ENCODE measurements around the gene DHX8. TPM values are rescaled to one million over a fixed set of nuclear protein-coding genes. Genes with fewer than 3 reads are reported as not detected.

The DHX8 gene
- total RNA-seq (52.1 and 65.6 TPM in 2 replicates), polyA plus RNA-seq (32.7 and 34.9 TPM in 2 replicates), polyA minus RNA-seq (74.9 and 79.9 TPM in 2 replicates), Bru-seq, nascent RNA (percentile 72 among the genes with signal in this experiment), BruChase-seq, experiment 1, labeled RNA remaining after a 6-hour chase (percentile 84 among the genes with signal in this experiment), BruChase-seq, experiment 2, labeled RNA remaining after a 2-hour chase (percentile 77 among the genes with signal in this experiment)
- 32.9 and 36.9 TPM in 2 replicates for polyA plus RNA-seq (2011; cell fraction: cytosol; rRNA removed)
- 65.5 and 65.7 TPM in 2 replicates for polyA plus RNA-seq (2011; cell fraction: nucleus; rRNA removed)
- 36.1 and 40.4 TPM in 2 replicates for polyA plus RNA-seq (2012)
- 32.6 TPM for polyA minus RNA-seq (2011; cell fraction: cytosol; rRNA and poly(A)+ RNA removed)
- polyA minus RNA-seq (2011; cell fraction: nucleus; rRNA and poly(A)+ RNA removed) = 27.4 and 39.6 TPM in 2 replicates
- long read RNA-seq, full-length matches to known transcripts = 17 of 43 reads
- long read RNA-seq, partial matches to known transcripts = 14 of 43 reads
- long read RNA-seq, other reads (novel, unspliced or antisense) = 12 of 43 reads

- DNase-seq (ENCODE audit: low read depth, low spot score) (peak; percentile 99), FAIRE-seq (peak; percentile 99)
- Histone ChIP-seq H3K4me1 (ENCODE audit: control insufficient read depth, extremely low read depth, insufficient read depth, low read length) (peaks cover 11% of the 10 kb centered on the region), H3K36me3 (ENCODE audit: control insufficient read depth in 2 of 2, extremely low read depth in 1 of 2, insufficient read depth in 2 of 2, low read length in 2 of 2) (no peaks in the 10 kb centered on the region), H2AFZ (ENCODE audit: low read depth, low read length) (peak within 1 kb of the TSS; percentile 95), H3K9me1 (replicated peaks; ENCODE audit: control insufficient read depth, extremely low read depth, insufficient read depth, low read length) (no peaks in the 10 kb centered on the region), H4K20me1 (replicated peaks; ENCODE audit: control insufficient read depth, extremely low read depth, insufficient read depth, low read length) (no peaks in the 10 kb centered on the region), H3K9me3 (replicated peaks; ENCODE audit: control insufficient read depth, insufficient read depth, low read length) (no peaks in the 10 kb centered on the region), H3K4me2 (ENCODE audit: insufficient read depth, low read length) (peak within 1 kb of the TSS; percentile 60), H3K4me3 (replicated peaks in 1 of 3; ENCODE audit: insufficient read depth in 1 of 3, low read depth in 1 of 3, low read length in 3 of 3) (peak within 1 kb of the TSS; percentile 53 to 89 (median 83)), H3K79me2 (ENCODE audit: control insufficient read depth, insufficient read depth, low read length) (peaks cover 42% of the 10 kb centered on the region), H3K9ac (replicated peaks; ENCODE audit: extremely low read depth, insufficient read depth, low read length) (peak within 1 kb of the TSS; percentile 85), H3K27me3 (ENCODE audit: control insufficient read depth in 2 of 2, insufficient read depth in 2 of 2, low read length in 2 of 2) (no peaks in the 10 kb centered on the region), H3K27ac (ENCODE audit: insufficient read depth, low read depth, low read length) (peak within 1 kb of the TSS; percentile 42)
- intact Hi-C loops (cut with micrococcal nuclease) = loop anchor here (1.0 to 2.0 kb wide), 5 partner anchors 86 to 123 kb away; partner anchors contain the start of gene ARL4D
- POLR2A ChIA-PET = interaction anchor here (0.6 to 3.2 kb wide), 6 partner anchors 79 to 122 kb away, joined by 8 to 50 read pairs (median 16); partner anchors contain the start of gene ARL4D
- peak; percentile 64 for TF ChIP-seq POLR2AphosphoS5 (IDR thresholded peaks at IDR 0.05; ENCODE audit: insufficient read depth, low read depth, low read length)
- TF ChIP-seq JUN (IDR thresholded peaks at IDR 0.05; ENCODE audit: borderline replicate concordance, insufficient read depth, insufficient read length, low read depth) = no peak
- TF ChIP-seq MYC (IDR thresholded peaks at IDR 0.05; ENCODE audit: low read depth, low read length) = peak; percentile 27
- no peak for TF ChIP-seq FOS (IDR thresholded peaks at IDR 0.05; ENCODE audit: borderline replicate concordance, insufficient read depth, low read length)
- TF ChIP-seq CTCF (IDR thresholded peaks at IDR 0.05; ENCODE audit: extremely low read depth in 1 of 2, insufficient read depth in 1 of 2, low read depth in 1 of 2, low read length in 2 of 2) = peak; percentile 100
- no peak for TF ChIP-seq GATA2 (IDR thresholded peaks at IDR 0.05; ENCODE audit: insufficient read depth, insufficient read length, low read depth, low read length)
- peak; percentile 21 for TF ChIP-seq MAX (IDR thresholded peaks at IDR 0.05; ENCODE audit: insufficient read depth, insufficient read length)
- TF ChIP-seq EZH2 (IDR thresholded peaks at IDR 0.05; ENCODE audit: borderline replicate concordance, low read depth, low read length, severe bottlenecking) = no peak
- peak; percentile 90 for TF ChIP-seq POLR2A (IDR thresholded peaks at IDR 0.05; ENCODE audit: low read depth, low read length)
- TSS peak; percentile 60 for BruUV-seq (replicated peaks)
- CTCF ChIA-PET = interaction anchor here (0.6 to 12.1 kb wide), 43 partner anchors 11 to 460 kb away, joined by 3 to 434 read pairs (median 4); partner anchors contain the start of genes ARL4D, ETV4 and TMEM106A
- dilution Hi-C loops (cut with MboI; ENCODE audit: extremely low pct_ligation_motif_present, low sequenced_read_pairs) = no loop called here
These were observed at the start of gene DHX8 for GRCh38 chr17:43483674-43484551. DHX8 (plus strand) TSS chr17:43483975; CDS start chr17:43484038, 63 bp downstream.
